NCI-H1694 treated with DMSO at 0.1 percent for 48 hours (cell line): ENCODE data around the gene AZIN2.
A peak's percentile ranks its signal among the peaks of the same experiment; 100 is the strongest.
"Not testable (repeated sequence)": the region's sequence is repeated elsewhere in the genome, so short reads cannot be mapped to it uniquely, and the experiment has no call there.

Source experiments
- DNase-seq: peaks from one replicate; lab custom pipeline; 2025; lab: John Stamatoyannopoulos, UW

The AZIN2 gene

DNA sequence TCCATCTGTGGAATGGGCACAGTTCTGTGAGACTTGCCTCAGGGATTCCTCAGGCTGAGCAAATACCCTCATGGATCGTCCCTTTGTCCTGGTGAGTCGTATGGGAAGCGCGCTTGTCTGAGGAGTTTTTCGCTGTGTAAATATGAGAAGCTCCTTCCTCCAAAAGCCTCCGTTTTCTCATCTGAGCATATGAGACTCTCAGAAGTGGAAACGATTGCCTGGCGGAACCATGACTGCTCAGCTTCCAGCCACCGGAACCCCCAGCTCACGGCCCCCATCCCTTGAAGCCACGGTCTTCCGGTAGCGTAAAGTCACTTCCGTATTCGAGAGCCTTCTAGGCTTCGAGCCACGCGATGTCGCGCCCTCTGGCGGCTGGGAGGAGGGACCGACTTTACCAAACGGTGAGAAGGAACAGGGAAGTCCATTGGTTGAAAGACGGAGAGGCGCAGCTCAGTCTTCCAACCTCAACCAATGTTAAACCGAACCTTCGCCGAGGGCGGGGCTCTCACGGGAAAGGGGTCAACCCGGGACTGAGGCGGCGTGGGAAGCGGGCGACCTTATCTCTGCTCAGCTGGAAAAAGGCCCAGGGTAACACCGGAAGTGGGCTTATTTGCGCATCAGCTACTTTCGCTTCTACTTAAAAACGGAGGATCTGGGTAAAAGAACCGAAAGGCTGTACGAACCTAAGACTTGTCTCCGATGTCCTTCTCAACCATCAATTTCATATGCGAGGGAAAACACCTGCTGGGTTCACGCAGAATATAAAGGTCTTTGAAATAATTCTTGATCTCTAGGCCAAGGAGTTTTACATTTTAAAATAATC, 46.3 kb downstream of the AZIN2 start:
- DNase-seq, result peak; percentile 98

GRCh38 chr1:33128781-33129180, 47.8 kb downstream of the AZIN2 start:
- no peak for DNase-seq

DNA sequence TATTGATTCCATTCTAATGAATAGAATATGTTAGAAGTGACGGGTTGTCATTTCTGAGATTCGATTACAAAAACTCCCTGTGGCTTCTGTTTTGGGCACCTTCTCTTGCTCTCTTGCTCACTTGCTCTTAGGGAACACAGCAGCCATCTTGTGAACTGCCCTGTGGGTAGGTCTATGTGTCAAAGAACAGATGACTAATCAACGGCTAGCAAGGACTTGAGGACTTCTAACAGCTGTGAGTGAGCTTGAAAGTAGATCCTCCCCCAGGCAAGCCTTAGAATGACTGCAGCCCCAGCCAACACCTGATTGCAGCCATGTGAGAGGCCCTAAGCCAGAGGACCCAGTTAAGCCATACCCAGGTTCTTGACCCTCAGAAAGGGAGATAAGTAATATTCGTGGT, 49.3 kb downstream of the AZIN2 start:
- DNase-seq, result no peak

DNA sequence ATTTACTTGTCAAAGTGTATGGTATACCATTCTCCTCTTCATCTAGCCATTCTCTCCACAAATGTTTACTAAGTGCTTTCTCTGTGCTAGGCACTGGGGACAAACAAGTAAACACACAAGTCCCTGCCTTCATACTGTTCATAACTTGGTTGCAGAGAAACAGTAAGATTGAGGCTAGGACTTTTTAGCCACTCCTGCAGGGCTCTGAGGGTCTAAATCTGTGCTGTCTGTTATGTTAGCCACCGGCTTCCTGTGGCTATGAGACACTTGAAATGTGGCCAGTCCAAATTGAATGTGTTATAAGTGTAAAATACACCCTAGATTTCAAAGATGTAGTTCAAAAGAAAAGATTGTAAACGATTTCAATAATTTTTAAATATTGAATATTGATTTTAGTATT, 50.2 kb downstream of the AZIN2 start:
- no peak for DNase-seq

DNA sequence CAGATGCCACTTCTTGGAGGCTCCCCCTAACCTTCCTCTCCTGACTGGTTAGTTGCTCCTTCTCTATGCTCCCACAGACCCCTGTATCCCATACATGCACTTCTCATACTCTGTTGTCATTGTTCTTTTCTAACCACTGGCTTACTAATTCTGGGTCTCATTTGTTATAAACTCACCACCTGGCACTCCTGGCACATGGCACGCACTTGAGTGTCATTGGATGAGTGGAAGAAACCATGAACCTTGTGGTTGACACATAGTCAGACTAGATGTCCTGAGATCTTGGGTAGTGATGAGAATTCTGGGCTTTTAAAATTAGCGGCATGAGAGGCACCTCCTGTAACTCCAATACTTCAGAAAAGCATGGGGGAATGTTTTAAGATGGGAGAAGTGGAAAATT, 51.6 kb downstream of the AZIN2 start:
- DNase-seq, result no peak

DNA sequence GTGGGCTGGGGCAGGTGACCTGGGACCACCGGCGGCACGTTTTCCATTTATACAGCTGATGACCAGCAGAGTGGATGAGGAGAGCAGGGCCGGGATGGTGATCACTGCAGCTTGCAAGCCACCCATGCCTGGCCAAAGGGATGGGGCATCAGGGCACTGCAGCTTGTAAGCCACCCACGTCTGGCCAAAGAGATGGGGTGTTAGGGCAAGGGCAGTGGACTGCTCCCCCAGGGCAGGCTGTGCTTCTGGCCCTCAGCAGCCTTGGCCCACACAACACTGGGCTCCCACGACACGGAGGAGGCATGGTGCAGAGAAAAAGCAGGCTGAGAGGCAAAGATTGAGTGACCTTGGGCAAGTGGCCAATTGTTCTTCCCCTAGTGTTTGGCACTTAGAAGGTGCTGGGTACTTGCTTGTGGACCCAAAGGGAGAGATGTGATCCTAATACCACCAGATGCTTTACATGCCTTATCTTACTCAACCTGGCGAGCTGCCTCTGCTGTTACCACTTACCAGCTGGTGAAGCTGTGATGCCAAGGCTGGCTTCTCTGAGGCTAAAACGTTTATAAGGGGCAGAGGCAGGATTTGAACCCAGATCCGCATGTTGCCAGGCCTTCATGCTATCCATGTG, 52.6 kb downstream of the AZIN2 start:
- peak; percentile 48 for DNase-seq

DNA sequence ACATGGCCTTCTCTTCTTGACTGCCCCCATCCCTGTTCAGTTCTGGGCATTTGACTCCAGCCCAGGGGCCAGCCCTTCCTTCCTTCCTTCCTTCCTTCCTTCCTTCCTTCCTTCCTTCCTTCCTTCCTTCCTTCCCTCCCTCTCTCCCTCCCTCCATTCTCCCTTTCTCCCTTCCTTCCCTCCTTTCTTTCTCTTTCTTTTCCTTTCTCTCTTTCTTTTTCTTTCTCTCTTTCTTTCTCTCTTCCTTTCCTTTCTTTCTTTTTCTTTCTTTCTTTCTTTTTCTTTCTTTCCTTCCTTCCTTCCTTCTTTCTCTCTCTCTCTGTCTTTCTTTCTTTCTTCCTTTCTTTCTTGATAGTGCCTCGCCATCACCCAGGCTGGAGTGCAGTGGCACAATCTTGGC, 55.1 kb downstream of the AZIN2 start:
- DNase-seq, result not testable (repeated sequence)

GRCh38 chr1:33137800-33138199, 56.8 kb downstream of the AZIN2 start:
- peak; percentile 37 for DNase-seq

DNA sequence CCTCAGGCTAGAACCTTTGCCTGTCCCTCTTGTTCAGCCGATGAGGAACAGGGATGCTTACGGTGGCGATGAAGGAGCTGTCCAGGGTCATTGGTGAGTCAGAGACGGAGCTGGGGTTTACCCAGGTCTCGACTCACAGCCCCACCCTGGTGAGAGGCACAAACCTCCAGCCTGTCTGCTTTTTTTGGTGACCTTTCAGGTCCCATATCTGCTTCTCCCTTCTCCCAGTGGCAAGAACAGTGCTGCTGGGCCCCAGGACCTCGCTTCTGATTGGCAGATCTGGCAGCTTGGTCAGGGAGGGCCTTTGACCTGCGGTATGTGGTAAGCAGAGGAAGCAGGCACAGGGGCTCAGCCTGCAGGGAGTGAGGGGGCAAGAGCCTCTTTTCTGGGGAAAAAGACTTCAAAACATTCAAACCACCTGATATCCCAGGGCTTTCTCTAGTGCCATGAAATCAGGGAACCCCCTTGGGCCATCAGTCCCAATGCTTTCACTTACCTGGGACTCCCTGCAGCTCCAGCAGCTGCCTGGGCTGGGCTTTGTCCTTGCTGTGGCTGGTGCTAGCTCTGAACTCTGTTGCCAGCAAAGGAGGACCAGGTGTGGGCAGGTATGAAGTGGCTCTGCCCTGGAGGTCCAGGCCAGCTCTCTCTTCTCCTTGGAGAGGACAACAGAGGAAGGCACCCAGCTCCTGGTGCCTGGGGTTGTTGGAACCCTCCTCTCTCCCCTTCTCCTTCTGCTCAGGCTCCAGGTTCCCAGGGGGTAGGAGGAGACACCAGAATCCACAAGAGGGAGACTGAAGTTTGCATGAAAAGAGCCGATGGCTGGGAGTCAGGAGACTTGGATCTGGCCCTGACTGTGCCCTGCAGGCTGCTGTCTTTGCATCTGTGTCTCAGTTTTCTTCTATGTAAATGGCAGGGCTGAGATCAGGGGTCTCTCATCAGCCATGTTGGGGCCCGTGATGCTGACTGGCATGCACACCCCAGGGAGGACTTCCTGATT, 59.5 kb downstream of the AZIN2 start:
- peak; percentile 33 for DNase-seq

- no peak for DNase-seq
These were observed 60.3 kb downstream of the AZIN2 start for GRCh38 chr1:33141216-33141615.

DNA sequence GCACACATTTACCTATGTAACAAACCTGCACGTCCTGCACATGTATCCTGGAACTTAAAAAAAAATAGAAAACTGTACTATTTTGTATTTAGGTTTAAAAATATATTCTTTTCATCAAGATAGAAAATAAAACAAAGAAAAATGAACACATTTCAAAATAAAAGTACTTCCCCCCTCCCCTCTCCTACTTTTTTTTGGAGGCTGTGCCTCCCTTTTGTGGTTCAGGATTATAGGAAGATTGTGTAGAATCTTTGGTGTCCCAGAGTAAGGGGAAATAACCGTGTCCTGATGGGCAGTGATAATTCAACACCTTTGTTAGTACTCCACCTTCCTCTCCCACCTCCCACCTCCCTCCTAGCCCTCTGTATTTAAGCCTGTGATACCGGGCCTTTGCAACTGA, 60.8 kb downstream of the AZIN2 start:
- no peak for DNase-seq

DNA sequence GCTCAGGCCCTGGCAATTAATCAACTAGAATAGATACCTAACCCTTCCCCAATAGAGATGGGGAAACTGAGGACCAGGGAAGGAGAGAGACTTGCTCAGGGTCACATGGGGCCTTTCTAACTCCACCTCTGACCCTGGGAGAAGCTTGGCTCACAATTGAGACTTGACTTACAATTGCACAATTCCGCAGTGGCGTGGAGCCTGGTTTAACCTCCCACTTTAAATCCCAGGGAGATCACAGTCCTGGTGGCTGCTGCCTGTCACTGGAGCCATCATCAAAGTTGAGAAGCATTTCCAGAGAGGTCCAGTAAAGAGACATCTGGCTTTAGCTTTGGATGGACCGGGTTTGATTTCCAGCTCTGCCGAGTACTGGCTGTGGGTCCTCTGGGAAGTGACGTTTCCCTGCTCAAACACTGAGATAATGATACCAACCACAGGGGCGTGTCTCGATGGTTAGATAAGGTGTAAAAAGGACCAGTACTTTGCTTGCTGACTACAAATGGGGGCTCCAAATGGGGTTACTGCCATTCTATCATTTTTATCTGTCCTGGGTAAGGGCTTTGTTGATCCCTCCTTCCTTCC, 61.6 kb downstream of the AZIN2 start:
- no peak for DNase-seq

DNA sequence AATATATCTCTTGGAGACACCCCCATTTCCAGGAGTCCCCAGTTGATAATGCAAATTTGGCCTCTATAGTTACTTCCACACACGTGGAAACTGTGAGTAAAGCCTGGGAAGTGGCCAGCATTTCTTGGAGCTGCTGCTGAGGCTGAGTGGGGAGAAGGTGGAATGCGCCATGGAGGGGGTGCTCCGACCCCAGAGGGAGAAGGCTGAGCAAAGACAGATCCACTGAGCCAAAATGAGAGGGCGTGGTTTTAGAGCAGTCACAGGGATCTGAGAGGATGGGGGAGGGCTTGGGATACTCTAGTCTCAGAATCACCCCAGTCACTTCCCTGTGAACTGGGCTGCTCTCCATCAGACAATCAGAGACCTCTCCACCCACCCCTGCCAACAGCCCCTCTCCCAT, 62.2 kb downstream of the AZIN2 start:
- DNase-seq, result no peak

DNA sequence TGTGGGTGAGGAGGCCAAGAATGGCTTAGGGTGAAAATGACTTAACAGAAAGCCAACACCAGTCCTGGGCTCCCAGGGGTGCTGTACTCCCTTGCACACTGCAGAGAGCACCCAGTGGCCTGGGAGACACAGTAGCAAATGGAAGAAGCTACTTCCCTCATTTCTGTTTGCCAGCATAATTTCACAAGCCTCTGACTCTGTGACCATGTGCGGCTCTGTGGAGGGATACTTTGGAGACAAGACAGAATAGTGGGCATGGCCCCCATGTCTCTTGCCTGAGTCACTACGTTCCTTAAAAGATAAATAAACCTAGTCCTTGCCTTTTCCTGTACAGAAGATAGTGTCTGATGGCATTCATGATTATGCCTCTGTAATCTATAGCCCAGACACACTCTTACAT, 62.7 kb downstream of the AZIN2 start:
- DNase-seq, result no peak

DNA sequence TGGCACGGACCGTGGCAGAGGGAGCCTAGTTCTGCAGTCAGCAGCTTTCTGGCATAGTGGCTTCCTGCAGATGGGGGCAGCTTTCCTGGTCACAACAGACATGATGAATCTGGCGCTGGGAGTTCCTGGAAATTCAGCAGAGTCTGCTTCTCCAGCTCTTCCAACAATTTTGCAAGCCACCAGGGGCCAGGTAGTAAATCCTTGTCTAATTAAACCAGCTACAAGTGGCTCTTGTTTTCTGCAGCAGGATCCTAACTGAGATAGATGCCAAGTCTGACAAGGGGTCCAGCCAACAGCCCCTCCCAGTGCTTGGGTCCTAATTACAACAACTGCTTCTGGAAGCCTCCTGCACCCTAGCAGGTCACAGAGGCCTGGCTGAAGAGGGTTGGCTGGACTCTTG, 65.0 kb downstream of the AZIN2 start:
- DNase-seq, result peak; percentile 31

- no peak for DNase-seq
These were observed 66.5 kb downstream of the AZIN2 start for GRCh38 chr1:33147275-33147996.

- peak; percentile 19 for DNase-seq
These were observed 67.0 kb downstream of the AZIN2 start for GRCh38 chr1:33147997-33148314.

DNA sequence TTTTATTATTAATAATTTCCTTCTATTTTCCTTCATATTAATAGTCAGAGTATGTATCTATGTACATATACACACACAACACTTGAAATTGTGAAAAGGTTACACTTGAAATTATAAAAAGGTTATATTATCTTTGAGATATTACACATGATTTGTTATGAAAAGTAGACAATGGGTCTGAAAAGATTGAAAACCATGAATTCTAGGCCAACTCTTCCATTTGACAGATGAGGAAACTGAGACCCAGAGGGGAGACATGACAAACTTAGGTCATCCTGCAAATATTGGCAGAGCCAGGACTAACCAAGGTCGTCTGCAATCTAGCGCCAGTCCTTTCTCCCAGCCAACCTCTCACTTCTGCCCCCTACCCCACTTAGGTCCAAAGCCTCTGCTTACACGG, 67.7 kb downstream of the AZIN2 start:
- DNase-seq, result no peak

GRCh38 chr1:33149453-33150190, 68.7 kb downstream of the AZIN2 start:
- no peak for DNase-seq

GRCh38 chr1:33150522-33150921, 69.6 kb downstream of the AZIN2 start:
- DNase-seq, result no peak

DNA sequence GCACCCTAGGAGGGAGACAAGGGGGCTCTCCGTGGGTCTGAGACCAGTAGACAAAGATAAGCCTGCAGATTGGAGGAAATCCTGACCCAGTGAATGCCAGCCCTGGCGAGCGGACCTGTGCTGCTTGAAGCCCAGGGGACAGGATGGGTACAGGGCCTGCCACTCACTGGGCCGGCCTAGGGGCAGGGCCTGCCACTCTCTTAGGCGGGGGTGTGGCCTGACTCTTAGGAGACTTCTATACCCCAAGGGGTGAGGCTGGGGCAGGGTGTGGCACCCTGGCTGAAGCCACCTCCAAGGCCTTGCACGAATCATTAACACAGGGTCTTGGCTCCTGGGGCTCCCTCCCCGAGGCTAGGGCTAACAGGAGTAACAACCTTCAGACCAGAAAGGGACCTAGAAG, 70.2 kb downstream of the AZIN2 start:
- no peak for DNase-seq
